Measurements from ENCODE around the gene UGT1A7. TPM values are rescaled to one million over a fixed set of nuclear protein-coding genes. Genes with fewer than 3 reads are reported as not detected.

Gene UGT1A7
- total RNA-seq, 6 donors from 2014 or later, result not detected

- Histone ChIP-seq H3K36me3 (no peaks in the 10 kb centered on the region), H3K27ac (no peak overlapping the region), H3K27me3 (no peaks in the 10 kb centered on the region), H3K4me1 (no peaks in the 10 kb centered on the region), H3K4me3 (no peak overlapping the region), H3K9me3 (no peaks in the 10 kb centered on the region)
- ATAC-seq (ENCODE audit: low FRiP score in 2 of 2) (no peak), DNase-seq (no peak)
- no peak for TF ChIP-seq EP300 (IDR thresholded peaks at IDR 0.05)
- no peak for TF ChIP-seq POLR2A (IDR thresholded peaks at IDR 0.05)
- no peak for TF ChIP-seq POLR2AphosphoS5 (IDR thresholded peaks at IDR 0.05)
- TF ChIP-seq, protein P1, sequence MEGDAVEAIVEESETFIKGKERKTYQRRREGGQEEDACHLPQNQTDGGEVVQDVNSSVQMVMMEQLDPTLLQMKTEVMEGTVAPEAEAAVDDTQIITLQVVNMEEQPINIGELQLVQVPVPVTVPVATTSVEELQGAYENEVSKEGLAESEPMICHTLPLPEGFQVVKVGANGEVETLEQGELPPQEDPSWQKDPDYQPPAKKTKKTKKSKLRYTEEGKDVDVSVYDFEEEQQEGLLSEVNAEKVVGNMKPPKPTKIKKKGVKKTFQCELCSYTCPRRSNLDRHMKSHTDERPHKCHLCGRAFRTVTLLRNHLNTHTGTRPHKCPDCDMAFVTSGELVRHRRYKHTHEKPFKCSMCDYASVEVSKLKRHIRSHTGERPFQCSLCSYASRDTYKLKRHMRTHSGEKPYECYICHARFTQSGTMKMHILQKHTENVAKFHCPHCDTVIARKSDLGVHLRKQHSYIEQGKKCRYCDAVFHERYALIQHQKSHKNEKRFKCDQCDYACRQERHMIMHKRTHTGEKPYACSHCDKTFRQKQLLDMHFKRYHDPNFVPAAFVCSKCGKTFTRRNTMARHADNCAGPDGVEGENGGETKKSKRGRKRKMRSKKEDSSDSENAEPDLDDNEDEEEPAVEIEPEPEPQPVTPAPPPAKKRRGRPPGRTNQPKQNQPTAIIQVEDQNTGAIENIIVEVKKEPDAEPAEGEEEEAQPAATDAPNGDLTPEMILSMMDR (IDR thresholded peaks at IDR 0.05), result no peak
These were observed 76.4 kb downstream of the UGT1A7 start for GRCh38 chr2:233758141-233758540.

- DNase-seq (no peak), ATAC-seq (ENCODE audit: low FRiP score in 2 of 2) (no peak)
- Histone ChIP-seq H3K4me3 (no peak overlapping the region), H3K27me3 (no peaks in the 10 kb centered on the region), H3K9me3 (no peaks in the 10 kb centered on the region), H3K36me3 (no peaks in the 10 kb centered on the region), H3K4me1 (no peaks in the 10 kb centered on the region), H3K27ac (no peak overlapping the region)
- 92 to 93% methylated on average over 2 of the region's 2 CpGs for WGBS, 2 donors
- TF ChIP-seq, protein P1 (IDR thresholded peaks at IDR 0.05), result no peak
- TF ChIP-seq EP300 (IDR thresholded peaks at IDR 0.05) (no peak), POLR2AphosphoS5 (IDR thresholded peaks at IDR 0.05) (no peak)
These were observed 77.1 kb downstream of the UGT1A7 start for GRCh38 chr2:233758849-233759248.

DNA sequence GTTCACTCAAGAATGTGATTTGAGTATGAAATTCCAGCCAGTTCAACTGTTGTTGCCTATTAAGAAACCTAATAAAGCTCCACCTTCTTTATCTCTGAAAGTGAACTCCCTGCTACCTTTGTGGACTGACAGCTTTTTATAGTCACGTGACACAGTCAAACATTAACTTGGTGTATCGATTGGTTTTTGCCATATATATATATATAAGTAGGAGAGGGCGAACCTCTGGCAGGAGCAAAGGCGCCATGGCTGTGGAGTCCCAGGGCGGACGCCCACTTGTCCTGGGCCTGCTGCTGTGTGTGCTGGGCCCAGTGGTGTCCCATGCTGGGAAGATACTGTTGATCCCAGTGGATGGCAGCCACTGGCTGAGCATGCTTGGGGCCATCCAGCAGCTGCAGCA lies 78.3 kb downstream of the UGT1A7 start, which contains the start of gene UGT1A1:
Gene UGT1A1 (plus strand): TSS at position 228 of the 400 bp plus-strand sequence. CDS start 18 bp downstream, at position 246.
- Histone ChIP-seq H3K4me1 (no peaks in the 10 kb centered on the region), H3K36me3 (no peaks in the 10 kb centered on the region), H3K27me3 (no peaks in the 10 kb centered on the region), H3K4me3 (no peak within 1 kb of the TSS), H3K9me3 (no peaks in the 10 kb centered on the region), H3K27ac (no peak within 1 kb of the TSS)
- ATAC-seq (ENCODE audit: low FRiP score in 2 of 2) (no peak), DNase-seq (peak in 1 of 2 donors; percentile 42)
- no peak for TF ChIP-seq EP300 (IDR thresholded peaks at IDR 0.05)
- TF ChIP-seq, protein P1 (IDR thresholded peaks at IDR 0.05), result no peak
- TF ChIP-seq POLR2A (IDR thresholded peaks at IDR 0.05), result no peak
- no peak for TF ChIP-seq POLR2AphosphoS5 (IDR thresholded peaks at IDR 0.05)
- WGBS, 2 donors, result 83 to 87% methylated on average over 5 to 6 of the region's 6 CpGs

- Histone ChIP-seq H3K27me3 (no peaks in the 10 kb centered on the region), H3K27ac (no peak overlapping the region), H3K36me3 (no peaks in the 10 kb centered on the region), H3K4me1 (no peaks in the 10 kb centered on the region), H3K4me3 (no peak overlapping the region), H3K9me3 (no peaks in the 10 kb centered on the region)
- 82 to 83% methylated on average over 4 of the region's 4 CpGs for WGBS, 2 donors
- no peak for DNase-seq
- ATAC-seq (ENCODE audit: low FRiP score in 2 of 2), result no peak
- TF ChIP-seq POLR2A (IDR thresholded peaks at IDR 0.05), result no peak
- TF ChIP-seq POLR2AphosphoS5 (IDR thresholded peaks at IDR 0.05), result no peak
- TF ChIP-seq, protein P1 (IDR thresholded peaks at IDR 0.05), result no peak
- no peak for TF ChIP-seq EP300 (IDR thresholded peaks at IDR 0.05)
These were observed 79.5 kb downstream of the UGT1A7 start for GRCh38 chr2:233761040-233761769.

DNA sequence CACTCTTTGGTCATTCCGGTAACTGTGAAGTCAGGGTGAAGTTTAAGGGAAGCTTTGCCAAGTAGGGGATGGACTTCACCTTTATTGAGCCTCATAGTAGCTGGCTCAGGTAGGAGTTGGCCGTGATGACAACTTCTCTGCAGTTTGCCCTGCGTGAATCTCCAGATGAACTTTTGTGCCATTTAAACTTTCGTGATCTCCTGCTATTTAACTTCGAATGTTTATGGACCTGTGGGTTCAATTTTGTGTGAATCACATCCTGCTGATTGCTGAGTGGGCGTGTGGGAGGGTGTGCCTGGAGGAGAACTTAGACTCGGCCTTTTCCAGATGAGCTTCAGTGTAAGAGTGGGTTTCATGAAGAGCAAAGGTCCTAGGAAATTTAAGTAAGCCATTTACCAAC lies 82.6 kb downstream of the UGT1A7 start:
- Histone ChIP-seq H3K27me3 (no peaks in the 10 kb centered on the region), H3K4me3 (no peak overlapping the region), H3K9me3 (no peaks in the 10 kb centered on the region), H3K36me3 (no peaks in the 10 kb centered on the region), H3K27ac (no peak overlapping the region), H3K4me1 (no peaks in the 10 kb centered on the region)
- TF ChIP-seq, protein P1 (IDR thresholded peaks at IDR 0.05), result no peak
- TF ChIP-seq POLR2A (IDR thresholded peaks at IDR 0.05) (no peak), POLR2AphosphoS5 (IDR thresholded peaks at IDR 0.05) (no peak), EP300 (IDR thresholded peaks at IDR 0.05) (no peak)
- DNase-seq, result no peak
- WGBS, 2 donors, result 74 to 81% methylated on average over 7 of the region's 7 CpGs
- no peak for ATAC-seq (ENCODE audit: low FRiP score in 2 of 2)
